ENCODE results near the gene DHRS7. TPM values are rescaled to one million over a fixed set of nuclear protein-coding genes. Genes with fewer than 3 reads are reported as not detected.

Gene DHRS7
- 42.9 TPM in 2 replicates for total RNA-seq

- peaks cover 30% of the 10 kb centered on the region for H3K4me1 Mint-ChIP-seq
- peak within 1 kb of the TSS; percentile 98 for H3K4me3 Mint-ChIP-seq
- no peaks in the 10 kb centered on the region for H3K27me3 Mint-ChIP-seq
- DNase-seq: peak; percentile 89
- H3K9me3 Mint-ChIP-seq: no peaks in the 10 kb centered on the region
- peak within 1 kb of the TSS; percentile 99 for H3K27ac Mint-ChIP-seq
- intact Hi-C loops (cut with micrococcal nuclease): loop anchor here (1.0 to 10.0 kb wide), 7 partner anchors 9 to 680 kb away; partner anchors contain the start of genes JKAMP, L3HYPDH, PCNX4 and PPM1A
- H3K36me3 Mint-ChIP-seq (ENCODE audit: low read depth): peaks cover 17% of the 10 kb centered on the region
These were observed at the start of gene DHRS7 for GRCh38 chr14:60164712-60165546. Gene DHRS7 (minus strand): TSS chr14:60165398. CDS start chr14:60165309, 89 bp downstream.

GRCh38 chr14:60214415-60215126 lies 49.4 kb upstream of the DHRS7 start:
- intact Hi-C loops (cut with micrococcal nuclease): no loop called here
- Mint-ChIP-seq H3K9me3 (no peaks in the 10 kb centered on the region), H3K27ac (no peak overlapping the region), H3K4me1 (no peaks in the 10 kb centered on the region), H3K4me3 (no peak overlapping the region), H3K27me3 (peaks cover 8% of the 10 kb centered on the region), H3K36me3 (ENCODE audit: low read depth) (no peaks in the 10 kb centered on the region)
- DNase-seq: no peak

- Mint-ChIP-seq H3K4me3 (no peak overlapping the region), H3K4me1 (no peaks in the 10 kb centered on the region), H3K27me3 (peaks cover 8% of the 10 kb centered on the region), H3K36me3 (ENCODE audit: low read depth) (no peaks in the 10 kb centered on the region), H3K27ac (no peak overlapping the region), H3K9me3 (no peaks in the 10 kb centered on the region)
- DNase-seq: no peak
- intact Hi-C loops (cut with micrococcal nuclease): no loop called here
These were observed 48.8 kb upstream of the DHRS7 start for GRCh38 chr14:60214003-60214402.

- no peak overlapping the region for H3K4me3 Mint-ChIP-seq
- no peak overlapping the region for H3K27ac Mint-ChIP-seq
- DNase-seq: no peak
- H3K36me3 Mint-ChIP-seq (ENCODE audit: low read depth): no peaks in the 10 kb centered on the region
- intact Hi-C loops (cut with micrococcal nuclease): no loop called here
- H3K27me3 Mint-ChIP-seq: peaks cover 8% of the 10 kb centered on the region
- no peaks in the 10 kb centered on the region for H3K4me1 Mint-ChIP-seq
- H3K9me3 Mint-ChIP-seq: no peaks in the 10 kb centered on the region
These were observed 47.5 kb upstream of the DHRS7 start for GRCh38 chr14:60212503-60213371.

- no peak overlapping the region for H3K4me3 Mint-ChIP-seq
- intact Hi-C loops (cut with micrococcal nuclease): no loop called here
- DNase-seq: no peak
- no peak overlapping the region for H3K27ac Mint-ChIP-seq
- H3K36me3 Mint-ChIP-seq (ENCODE audit: low read depth): no peaks in the 10 kb centered on the region
- peaks cover 15% of the 10 kb centered on the region for H3K27me3 Mint-ChIP-seq
- peaks cover 4% of the 10 kb centered on the region for H3K4me1 Mint-ChIP-seq
- peaks cover 7% of the 10 kb centered on the region for H3K9me3 Mint-ChIP-seq
These were observed 46.0 kb upstream of the DHRS7 start for GRCh38 chr14:60211153-60211552.

GRCh38 chr14:60210703-60211102 lies 45.5 kb upstream of the DHRS7 start:
- no peak for DNase-seq
- intact Hi-C loops (cut with micrococcal nuclease): no loop called here
- H3K36me3 Mint-ChIP-seq (ENCODE audit: low read depth): no peaks in the 10 kb centered on the region
- H3K4me3 Mint-ChIP-seq: no peak overlapping the region
- peaks cover 4% of the 10 kb centered on the region for H3K4me1 Mint-ChIP-seq
- peaks cover 15% of the 10 kb centered on the region for H3K27me3 Mint-ChIP-seq
- no peak overlapping the region for H3K27ac Mint-ChIP-seq
- peaks cover 9% of the 10 kb centered on the region for H3K9me3 Mint-ChIP-seq

GRCh38 chr14:60206837-60207533 lies 41.8 kb upstream of the DHRS7 start:
- Mint-ChIP-seq H3K9me3 (peaks cover 9% of the 10 kb centered on the region), H3K27me3 (peaks cover 22% of the 10 kb centered on the region), H3K36me3 (ENCODE audit: low read depth) (no peaks in the 10 kb centered on the region), H3K4me1 (peaks cover 13% of the 10 kb centered on the region), H3K27ac (no peak overlapping the region), H3K4me3 (no peak overlapping the region)
- DNase-seq: no peak
- intact Hi-C loops (cut with micrococcal nuclease): loop anchor here (2.0 kb wide), 1 partner anchor 42 kb away; the partner anchor contains the start of gene PPM1A

- Mint-ChIP-seq H3K4me3 (no peak overlapping the region), H3K27me3 (peaks cover 26% of the 10 kb centered on the region), H3K27ac (no peak overlapping the region), H3K36me3 (ENCODE audit: low read depth) (no peaks in the 10 kb centered on the region), H3K9me3 (peaks cover 9% of the 10 kb centered on the region), H3K4me1 (peaks cover 13% of the 10 kb centered on the region)
- intact Hi-C loops (cut with micrococcal nuclease): loop anchor here (2.0 kb wide), 1 partner anchor 43 kb away; the partner anchor contains the start of gene PPM1A
- DNase-seq: no peak
These were observed 41.1 kb upstream of the DHRS7 start for GRCh38 chr14:60206249-60206670.

GRCh38 chr14:60204843-60205774 lies 39.9 kb upstream of the DHRS7 start:
- peaks cover 9% of the 10 kb centered on the region for H3K9me3 Mint-ChIP-seq
- H3K36me3 Mint-ChIP-seq (ENCODE audit: low read depth): no peaks in the 10 kb centered on the region
- peaks cover 13% of the 10 kb centered on the region for H3K4me1 Mint-ChIP-seq
- DNase-seq: no peak
- peaks cover 28% of the 10 kb centered on the region for H3K27me3 Mint-ChIP-seq
- H3K27ac Mint-ChIP-seq: peak overlapping the region; percentile 2
- intact Hi-C loops (cut with micrococcal nuclease): no loop called here
- no peak overlapping the region for H3K4me3 Mint-ChIP-seq

- intact Hi-C loops (cut with micrococcal nuclease): no loop called here
- H3K27me3 Mint-ChIP-seq: peaks cover 29% of the 10 kb centered on the region
- H3K27ac Mint-ChIP-seq: no peak overlapping the region
- no peaks in the 10 kb centered on the region for H3K36me3 Mint-ChIP-seq (ENCODE audit: low read depth)
- no peak overlapping the region for H3K4me3 Mint-ChIP-seq
- peaks cover 15% of the 10 kb centered on the region for H3K9me3 Mint-ChIP-seq
- no peak for DNase-seq
- peaks cover 13% of the 10 kb centered on the region for H3K4me1 Mint-ChIP-seq
These were observed 39.1 kb upstream of the DHRS7 start for GRCh38 chr14:60204104-60204842.

GRCh38 chr14:60199321-60199720 lies 34.1 kb upstream of the DHRS7 start:
- Mint-ChIP-seq H3K27me3 (peaks cover 18% of the 10 kb centered on the region), H3K27ac (no peak overlapping the region), H3K9me3 (peaks cover 13% of the 10 kb centered on the region), H3K4me1 (peaks cover 6% of the 10 kb centered on the region), H3K36me3 (ENCODE audit: low read depth) (no peaks in the 10 kb centered on the region), H3K4me3 (no peak overlapping the region)
- DNase-seq: no peak
- intact Hi-C loops (cut with micrococcal nuclease): loop anchor here (5.0 to 10.0 kb wide), 2 partner anchors 135 to 358 kb away; no protein-coding TSS in a partner anchor

All from activated CD4-positive, alpha-beta T cell treated with anti-CD3 and anti-CD28 coated beads, Interleukin-2, amount 10 ng/mL, durations not matched to agents 24 days and 14 days (primary cell).